Tongue (tissue), 2 donors: ENCODE data around the gene YIPF3. TPM values are rescaled to one million over a fixed set of nuclear protein-coding genes. Genes with fewer than 3 reads are reported as not detected.
"Not testable (repeated sequence)": the region's sequence is repeated elsewhere in the genome, so short reads cannot be mapped to it uniquely, and the experiment has no call there.

ENCODE experiments used
- DNase-seq: peaks from one replicate; pipeline ENCODE4 v3.0.0-alpha.2; 2015
- total RNA-seq: library from RNA; depleted of rRNA; stranded (reverse); fragments of >200 nt; gene quantifications from one replicate; pipeline ENCODE4 v1.2.3, GENCODE V29; 2014

Gene YIPF3
- total RNA-seq: 86.8 TPM

DNA sequence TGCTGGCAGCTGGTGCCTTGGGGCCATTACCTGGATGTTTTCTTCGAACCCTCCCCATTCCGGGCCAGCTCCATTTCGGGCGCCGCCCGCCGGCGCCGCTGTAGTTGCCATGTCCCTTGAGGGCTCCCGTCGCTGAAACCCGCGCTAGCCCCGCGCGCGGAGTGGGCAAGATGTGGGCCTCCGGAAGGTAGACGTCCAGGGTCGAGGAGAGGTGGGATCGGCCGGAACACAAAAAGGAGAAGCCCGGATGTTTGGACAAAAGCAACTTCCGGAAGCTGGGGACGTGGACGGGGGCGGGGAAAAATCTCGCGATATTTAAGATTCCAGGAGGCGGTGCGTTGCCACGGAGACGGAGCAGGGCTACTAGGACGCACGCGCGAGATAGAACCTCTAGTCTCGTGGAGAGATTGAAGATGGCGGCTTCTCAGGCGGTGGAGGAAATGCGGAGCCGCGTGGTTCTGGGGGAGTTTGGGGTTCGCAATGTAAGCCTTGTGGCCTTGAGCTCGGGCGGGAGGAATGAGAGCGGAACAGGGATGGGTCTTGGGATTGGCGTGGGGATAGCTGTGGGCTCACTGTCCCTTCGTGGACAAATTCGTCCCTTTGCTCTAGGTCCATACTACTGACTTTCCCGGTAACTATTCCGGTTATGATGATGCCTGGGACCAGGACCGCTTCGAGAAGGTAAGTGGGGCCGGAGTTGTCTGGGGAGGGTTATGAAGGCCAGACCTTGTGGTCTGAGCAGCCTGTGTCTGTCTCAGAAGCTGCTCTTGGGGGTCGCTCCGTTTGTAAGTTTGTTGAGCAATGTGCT is at the start of gene YIPF3, which contains the start of gene POLR1C:
Gene YIPF3, minus strand, starts transcription at position 230 of the 808 bp plus-strand sequence. Its CDS starts 119 bp downstream, at position 111.
Gene POLR1C, plus strand, starts transcription at position 393 of the 808 bp plus-strand sequence. Its CDS starts 21 bp downstream, at position 414.
- DNase-seq: peak; percentile 100

DNA sequence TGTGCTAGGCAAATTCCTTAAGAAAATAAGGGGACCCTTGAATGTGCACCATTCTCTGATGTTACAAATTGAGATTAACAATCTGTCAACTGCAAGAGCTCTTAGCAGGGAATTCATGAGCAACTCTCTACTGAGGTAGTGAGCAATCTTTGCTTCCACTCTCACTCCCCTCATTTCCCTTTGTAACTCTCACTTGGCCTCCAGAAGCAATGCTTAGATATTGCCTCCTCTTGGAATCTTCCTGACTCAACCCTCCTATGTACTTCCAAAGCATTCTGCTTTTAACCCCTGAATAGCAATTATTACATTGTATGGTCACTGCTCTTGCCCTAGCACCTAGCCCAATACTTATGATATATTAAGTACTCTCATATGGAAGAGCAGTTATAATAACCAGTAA is 42.6 kb upstream of the YIPF3 start:
- DNase-seq: no peak

- DNase-seq: not testable (repeated sequence)
Measured at GRCh38 chr6:43557620-43558019, 40.9 kb upstream of the YIPF3 start.

DNA sequence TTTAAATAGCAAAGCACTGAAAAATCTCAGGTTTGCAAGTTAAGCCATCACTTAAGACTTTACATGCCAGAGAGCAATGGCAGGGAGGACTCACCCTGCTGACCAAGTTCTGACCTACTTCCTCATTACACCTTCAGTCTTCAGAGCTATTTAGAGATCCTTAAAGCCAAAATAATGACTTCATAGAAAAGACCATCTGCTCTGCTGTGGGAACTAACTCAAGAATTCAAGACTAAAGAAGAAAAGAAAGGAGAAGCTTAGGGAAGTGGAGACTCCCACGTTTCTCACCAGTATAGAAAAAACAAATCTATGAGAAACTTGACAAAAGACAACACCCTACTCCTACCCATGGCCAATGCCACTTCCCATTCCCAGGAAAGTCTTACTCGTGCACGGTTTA is 30.5 kb upstream of the YIPF3 start:
- DNase-seq: no peak

DNA sequence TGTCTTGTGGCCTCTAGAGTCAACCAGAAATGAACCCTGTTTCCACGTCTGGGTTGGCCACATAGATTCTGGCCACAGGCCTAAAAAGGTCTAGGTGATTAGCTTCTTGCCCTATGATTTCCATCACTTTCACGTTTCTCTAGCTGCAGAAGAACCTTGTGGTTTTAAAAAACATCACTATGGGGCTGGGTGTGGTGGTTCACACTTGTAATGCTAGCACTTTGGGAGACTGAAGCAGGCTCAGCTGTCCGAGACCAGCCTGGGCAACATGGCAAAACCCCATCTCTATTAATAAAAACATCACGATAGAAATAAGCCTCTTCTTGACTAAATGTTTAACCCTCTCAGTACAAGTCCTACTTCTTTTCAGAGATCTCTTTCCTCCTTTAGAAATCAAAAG is 27.7 kb upstream of the YIPF3 start:
- no peak for DNase-seq

GRCh38 chr6:43541774-43542471 is 25.2 kb upstream of the YIPF3 start:
- no peak for DNase-seq

GRCh38 chr6:43540507-43540906 is 23.8 kb upstream of the YIPF3 start:
- DNase-seq: no peak

DNA sequence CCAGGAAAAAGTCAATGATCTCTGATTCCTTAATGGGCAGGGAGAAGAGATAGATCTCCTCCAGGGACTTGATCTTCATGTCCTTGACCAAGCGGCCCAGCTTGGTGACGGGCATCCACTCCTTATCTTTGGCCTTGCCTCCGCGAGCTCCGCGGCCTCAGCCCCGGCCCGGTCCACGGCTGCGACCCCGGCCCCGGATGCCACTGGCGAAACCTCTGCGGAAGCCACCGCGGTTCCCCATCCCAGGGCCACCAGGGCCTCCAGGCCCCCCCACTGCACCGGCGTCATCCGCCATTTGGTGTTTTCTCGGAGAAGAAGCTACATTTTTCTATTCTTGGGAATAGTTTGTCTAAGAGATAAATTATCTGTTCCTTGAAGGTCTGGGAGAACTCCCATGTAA is 22.7 kb upstream of the YIPF3 start:
- not testable (repeated sequence) for DNase-seq

- DNase-seq: not testable (repeated sequence)
Measured at GRCh38 chr6:43538986-43539385, 22.3 kb upstream of the YIPF3 start.

GRCh38 chr6:43532201-43532600 is 15.5 kb upstream of the YIPF3 start:
- no peak for DNase-seq

- DNase-seq: no peak
Measured at GRCh38 chr6:43524483-43524961, 7.8 kb upstream of the YIPF3 start.

GRCh38 chr6:43523284-43523683 is 6.6 kb upstream of the YIPF3 start:
- no peak for DNase-seq

GRCh38 chr6:43522547-43523261 is 6.0 kb upstream of the YIPF3 start:
- DNase-seq: no peak

- DNase-seq: no peak
Measured at GRCh38 chr6:43521836-43522235, 5.1 kb upstream of the YIPF3 start.

DNA sequence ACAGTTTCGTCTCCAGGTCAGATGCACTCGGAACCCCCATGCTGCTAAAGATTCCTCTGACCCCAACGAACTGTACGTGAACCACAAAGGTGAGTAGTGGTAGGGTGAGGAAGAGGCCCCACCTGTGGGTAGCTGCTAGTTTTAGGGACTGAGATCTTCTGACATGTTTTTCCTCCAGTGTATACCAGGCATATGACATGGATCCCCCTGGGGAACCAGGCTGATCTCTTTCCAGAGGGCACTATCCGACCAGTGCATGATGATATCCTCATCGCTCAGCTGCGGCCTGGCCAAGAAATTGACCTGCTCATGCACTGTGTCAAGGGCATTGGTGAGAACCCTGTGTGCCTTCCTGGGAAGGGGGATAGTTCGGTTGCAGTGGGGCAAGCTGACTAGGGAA is 3.4 kb upstream of the YIPF3 start:
- DNase-seq: no peak

- DNase-seq: no peak
Measured at GRCh38 chr6:43517505-43518357, 1.0 kb upstream of the YIPF3 start.

DNA sequence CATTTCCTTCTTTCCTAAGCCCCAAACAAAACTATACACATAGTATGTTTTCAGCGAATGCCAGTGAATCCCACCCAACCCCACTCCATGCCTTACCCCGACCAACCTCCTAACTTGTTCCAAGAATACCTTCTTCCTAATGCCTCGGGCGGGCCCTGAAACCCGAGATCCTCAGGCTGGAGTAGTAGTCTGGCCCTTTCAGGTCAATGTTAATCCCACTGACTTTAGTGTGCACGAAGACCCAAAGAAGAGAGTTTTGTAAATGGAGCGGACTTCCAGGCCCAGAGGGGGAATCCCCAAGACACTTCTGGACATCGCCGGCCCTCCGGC is 394 bp downstream of the YIPF3 start:
- DNase-seq: peak; percentile 34

DNA sequence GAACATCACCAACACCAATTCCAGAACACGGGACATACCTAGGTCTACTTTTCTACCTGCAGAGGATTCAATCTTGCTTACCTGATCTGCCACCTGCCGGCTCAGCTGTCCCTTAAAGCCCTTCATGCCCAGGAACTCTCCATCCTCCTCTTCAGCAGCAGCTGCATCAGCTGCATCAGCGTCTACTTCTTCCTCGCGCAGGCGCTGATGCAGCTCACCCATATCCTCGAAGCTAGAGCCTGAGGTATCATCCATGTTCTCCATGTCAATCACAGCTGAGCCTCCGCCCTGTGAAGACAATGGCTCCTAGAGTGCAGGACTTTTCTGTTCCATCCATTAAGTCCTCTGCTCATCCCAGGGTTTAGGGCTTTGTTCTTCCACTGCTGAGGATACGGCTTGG is 918 bp downstream of the YIPF3 start:
- no peak for DNase-seq

- peak; percentile 43 for DNase-seq
Measured at GRCh38 chr6:43511824-43512415, 4.8 kb downstream of the YIPF3 start.

DNA sequence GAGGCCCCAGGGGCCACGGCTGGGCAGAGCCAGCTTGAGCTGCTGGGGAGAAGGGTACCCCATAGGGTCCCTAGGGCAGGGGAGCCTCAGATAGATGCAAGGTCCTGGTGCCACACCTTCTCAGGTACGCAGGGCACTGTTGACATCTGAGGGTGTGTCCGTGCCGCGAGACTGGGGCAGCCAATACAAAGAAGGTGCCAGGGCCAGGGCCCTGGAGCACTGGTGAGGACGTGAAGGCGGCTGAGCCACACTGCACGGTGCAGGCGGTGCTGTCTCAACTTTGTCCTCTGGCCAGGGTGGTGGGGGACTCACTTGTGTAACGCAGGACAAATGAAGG is 5.9 kb downstream of the YIPF3 start:
- DNase-seq: no peak

GRCh38 chr6:43509984-43510826 is 6.5 kb downstream of the YIPF3 start, which contains the start of gene LRRC73:
LRRC73 (minus strand) TSS chr6:43510346; CDS start chr6:43509785, 561 bp downstream.
- peak; percentile 85 for DNase-seq
